Lower leg skin (tissue), 3 donors: Measurements from ENCODE around the gene IL31.

Source experiments
- CTCF ChIP-seq, 3 donors: fragments of 450-650 bp; IDR thresholded peaks; one replicate each; pipeline ENCODE4 v1.5.1; 2016; ENCODE audit warnings: antibody characterized with exemption in 3 of 3, mild to moderate bottlenecking in 3 of 3, moderate library complexity in 2 of 3
- POLR2A ChIP-seq, 2 donors: fragments of 450-650 bp; IDR thresholded peaks; one replicate each; pipeline ENCODE4 v1.6.1; 2016 to 2017; ENCODE audit warnings: antibody characterized with exemption in 2 of 2, mild to moderate bottlenecking in 1 of 2, moderate library complexity in 1 of 2

GRCh38 chr12:122142857-122143256 lies 31.2 kb downstream of the IL31 start:
- TF ChIP-seq CTCF (IDR thresholded peaks at IDR 0.05) (no peak), POLR2A (IDR thresholded peaks at IDR 0.05) (no peak)
